Endometrium (tissue), 2 donors: ENCODE measurements around the gene ANAPC2.
A peak's percentile ranks its signal among the peaks of the same experiment; 100 is the strongest.

Experiments used
- FAIRE-seq: peaks from 2 replicates; lab custom pipeline; 2012; peaks lifted over from hg19 to GRCh38; lab: Jason Lieb, UNC
- donor health status: control.
- donor health status: control.

ANAPC2 gene

DNA sequence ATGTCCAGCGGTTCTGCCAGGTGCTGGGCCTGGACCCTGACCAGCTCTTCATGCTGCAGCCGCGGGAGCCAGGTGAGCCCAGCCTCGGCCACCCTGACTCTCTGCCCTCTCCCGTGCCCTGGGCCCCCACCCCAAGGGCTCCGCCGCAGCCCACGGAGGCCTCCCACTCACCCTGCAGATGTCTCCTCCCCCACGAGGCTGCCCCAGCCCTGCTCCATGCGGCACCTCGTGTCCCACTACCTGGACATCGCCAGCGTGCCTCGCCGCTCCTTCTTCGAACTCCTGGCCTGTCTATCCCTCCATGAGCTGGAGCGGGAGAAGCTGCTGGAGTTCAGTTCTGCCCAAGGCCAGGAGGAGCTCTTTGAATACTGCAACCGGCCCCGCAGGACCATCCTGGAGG is 26.3 kb upstream of the ANAPC2 start:
- FAIRE-seq: no peak

GRCh38 chr9:137213160-137214060 is 25.1 kb upstream of the ANAPC2 start:
- no peak for FAIRE-seq

DNA sequence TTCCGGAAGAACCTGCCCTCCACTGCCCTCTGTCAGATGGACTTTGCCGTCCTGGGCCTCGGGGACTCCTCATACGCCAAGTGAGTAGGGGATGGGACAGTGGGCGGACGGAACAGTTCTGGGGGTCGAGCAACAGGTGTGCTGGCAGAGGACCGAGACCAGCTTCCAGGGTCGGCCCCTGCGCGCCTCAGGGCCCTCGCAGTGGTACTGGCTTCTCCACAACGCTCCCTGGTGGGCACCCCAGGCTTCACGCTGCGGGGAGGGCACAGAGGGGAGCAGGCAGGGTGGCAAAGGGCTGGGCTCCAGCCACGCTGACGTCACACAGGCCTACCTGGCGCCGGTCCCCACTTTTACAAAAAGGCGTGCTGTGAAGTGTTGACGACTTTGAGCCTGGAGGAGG is 24.2 kb upstream of the ANAPC2 start:
- no peak for FAIRE-seq

DNA sequence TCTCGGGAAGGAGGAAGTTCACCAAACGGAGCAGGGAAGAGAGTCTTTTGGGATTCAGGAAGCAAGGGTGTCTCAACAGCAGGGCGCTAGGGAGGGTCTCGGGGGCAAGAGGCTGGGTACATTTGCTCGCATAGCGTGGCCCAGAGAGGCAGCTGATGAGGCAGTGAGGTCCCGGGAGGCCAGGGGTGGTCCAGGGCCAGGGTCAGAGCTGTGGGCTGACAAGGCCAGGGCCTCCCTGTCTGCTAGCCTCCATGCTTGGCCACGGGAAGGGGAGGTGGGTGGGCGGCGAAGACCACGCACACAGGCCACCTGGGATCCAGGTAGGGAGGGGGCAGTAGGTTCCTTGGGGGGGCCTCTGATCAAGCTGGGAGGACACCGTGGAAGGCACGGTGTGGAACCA is 23.2 kb upstream of the ANAPC2 start:
- no peak for FAIRE-seq

DNA sequence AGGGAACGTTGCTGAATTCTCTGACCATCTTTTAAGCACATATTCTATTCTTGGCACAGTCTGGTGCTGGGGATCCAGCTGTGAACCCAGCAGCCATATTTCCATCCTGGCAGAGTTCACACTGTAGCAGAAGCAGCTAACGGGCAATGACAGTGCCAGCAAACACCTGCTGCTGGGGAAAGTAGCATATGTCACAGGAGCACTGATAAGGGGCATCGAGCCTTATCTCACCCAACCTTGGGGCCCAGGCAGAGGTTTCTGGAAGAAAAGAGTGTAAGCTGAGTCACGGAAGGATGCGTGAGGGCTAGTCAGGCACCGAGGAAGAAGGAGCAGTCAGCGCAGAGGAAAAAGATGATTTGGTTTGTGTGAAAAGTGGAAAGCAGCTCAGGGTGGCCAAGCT is 18.2 kb upstream of the ANAPC2 start:
- FAIRE-seq: no peak

DNA sequence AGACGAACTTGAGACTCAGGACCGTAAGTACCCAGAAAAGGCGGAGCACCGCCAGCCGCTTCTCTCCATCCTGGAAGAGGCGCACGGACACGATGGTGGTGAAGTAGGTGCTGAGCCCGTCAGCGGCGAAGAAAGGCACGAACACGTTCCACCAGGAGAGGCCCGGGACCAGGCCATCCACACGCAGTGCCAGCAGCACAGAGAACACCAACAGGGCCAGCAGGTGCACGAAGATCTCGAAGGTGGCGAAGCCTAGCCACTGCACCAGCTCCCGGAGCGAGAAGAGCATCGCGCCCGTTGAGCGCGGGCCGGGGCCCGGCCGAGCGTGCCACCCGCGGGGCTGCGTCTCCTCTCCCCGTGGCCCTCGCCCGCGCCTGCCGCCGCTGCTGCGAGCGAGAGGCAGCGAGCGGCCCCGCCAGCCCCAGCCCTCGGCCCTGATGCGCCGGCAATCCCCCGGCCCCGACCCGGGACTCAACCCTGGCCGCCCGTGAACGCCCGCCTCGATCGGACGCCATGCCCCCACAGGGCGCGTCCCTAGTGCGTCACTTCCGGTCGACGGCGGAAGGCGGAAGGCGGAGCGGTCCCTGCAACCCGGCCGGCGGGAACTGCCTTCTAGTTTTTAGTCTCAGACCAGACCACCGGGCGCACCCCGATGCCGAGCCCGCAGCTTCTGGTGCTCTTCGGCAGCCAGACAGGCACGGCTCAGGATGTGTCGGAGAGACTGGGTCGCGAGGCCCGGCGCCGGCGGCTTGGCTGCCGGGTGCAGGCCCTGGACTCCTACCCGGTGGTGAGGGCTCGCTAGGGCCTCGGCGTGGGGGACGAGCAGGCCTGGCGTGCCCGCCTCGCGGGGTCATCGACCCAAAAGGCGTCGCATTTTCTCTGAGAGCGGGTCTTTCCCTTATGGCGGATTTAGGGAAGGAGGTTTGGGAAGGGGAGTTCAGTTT is 17.0 kb upstream of the ANAPC2 start, which contains the start of the genes NDOR1 and TMEM203:
TSS of gene NDOR1 (plus strand) at position 575 of the 944 bp plus-strand sequence. CDS start at position 653, 78 bp downstream.
TSS of gene TMEM203 (minus strand) at position 523 of the 944 bp plus-strand sequence. CDS start at position 289, 234 bp downstream.
- FAIRE-seq: no peak

GRCh38 chr9:137204731-137205125 is 16.4 kb upstream of the ANAPC2 start:
- no peak for FAIRE-seq

DNA sequence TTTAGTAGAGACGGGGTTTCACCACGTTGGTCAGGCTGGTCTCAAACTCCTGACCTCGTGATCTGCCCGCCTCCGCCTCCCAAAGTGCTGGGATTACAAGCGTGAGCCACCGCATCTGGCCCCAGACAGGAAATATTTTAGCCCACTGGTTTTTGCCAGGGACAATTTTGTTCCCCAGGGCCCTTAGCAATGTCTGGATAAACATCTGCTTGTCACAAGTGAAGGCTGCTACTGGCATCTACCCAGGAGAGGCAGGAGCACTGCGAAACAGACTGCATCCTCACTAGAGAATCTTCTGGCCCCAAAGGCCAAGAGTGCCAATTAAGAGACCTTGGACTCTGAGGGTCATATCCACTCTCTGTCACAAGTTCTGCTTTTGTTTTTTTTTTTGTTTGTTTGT is 14.6 kb upstream of the ANAPC2 start:
- FAIRE-seq: no peak

DNA sequence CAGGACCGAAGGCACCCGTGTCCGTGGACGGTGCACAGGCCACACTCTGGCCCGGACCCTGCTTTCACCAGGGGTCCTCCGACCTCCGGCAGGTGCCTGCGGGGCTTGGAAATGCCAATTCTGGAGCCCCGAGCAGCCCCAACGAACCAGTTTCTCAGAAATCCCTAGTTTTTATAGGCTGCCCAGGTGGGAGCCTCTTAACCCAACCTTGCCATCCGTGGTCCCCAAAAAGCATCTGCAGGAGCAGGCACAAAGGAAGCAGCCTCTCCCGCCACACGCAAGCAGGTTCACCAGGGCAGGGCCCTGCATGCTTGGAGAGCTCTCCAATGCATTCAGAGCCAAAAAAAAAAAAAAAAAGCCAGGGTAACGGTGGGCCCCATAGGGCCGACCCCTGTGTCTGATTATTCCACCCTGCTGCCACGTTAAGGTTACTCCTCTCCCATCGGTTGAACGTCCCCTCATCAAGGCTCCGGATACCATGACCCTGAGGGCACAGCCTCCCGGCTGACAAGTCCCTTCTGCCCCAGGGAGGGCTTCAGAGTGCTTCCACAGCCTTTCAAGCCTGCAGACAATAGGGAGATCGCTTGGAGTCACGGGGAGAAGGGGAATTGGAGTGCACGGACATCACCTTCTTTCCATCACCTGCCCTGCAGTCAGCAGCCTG is 13.0 kb upstream of the ANAPC2 start:
- no peak for FAIRE-seq

GRCh38 chr9:137200311-137201204 is 12.2 kb upstream of the ANAPC2 start, which contains the start of gene TPRN:
TPRN (minus strand) TSS chr9:137200741; CDS start chr9:137200711, 30 bp downstream.
- FAIRE-seq: peak; percentile 93

DNA sequence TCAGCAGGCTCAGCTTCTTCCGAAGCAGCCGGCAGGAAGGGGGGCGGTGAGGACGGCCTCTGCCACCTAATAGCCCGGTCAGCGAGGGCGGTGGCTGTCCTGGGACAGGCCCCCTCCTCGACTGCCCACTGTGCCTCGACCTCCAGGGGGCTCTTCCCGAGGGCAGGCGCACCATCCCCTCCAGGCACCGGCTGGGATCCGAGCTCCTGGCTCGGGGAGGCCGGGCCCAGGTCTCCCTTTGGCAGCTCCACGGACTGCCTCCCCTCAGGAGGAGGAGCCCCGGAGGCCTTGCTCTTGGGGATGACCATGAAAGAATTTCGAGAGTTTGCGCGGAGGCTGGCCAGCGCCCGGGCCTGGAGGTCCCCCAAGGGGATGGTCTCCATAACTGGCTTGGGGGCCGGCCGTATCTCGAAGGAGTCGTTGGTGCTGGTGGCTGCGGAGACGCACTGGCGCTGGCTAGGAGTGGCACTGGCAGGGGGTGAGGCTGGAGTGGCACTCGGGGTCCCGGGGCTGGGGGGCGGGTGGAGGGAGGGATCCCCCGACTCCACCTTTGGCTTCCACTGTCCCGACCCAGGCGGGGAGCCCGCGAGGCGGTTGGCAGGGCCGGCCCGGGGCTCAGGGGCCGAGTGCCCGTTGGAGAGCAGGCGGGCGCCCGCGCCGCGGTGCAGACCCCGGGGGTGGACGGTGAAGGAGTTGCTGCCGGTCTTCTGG is 11.2 kb upstream of the ANAPC2 start:
- FAIRE-seq: no peak

- no peak for FAIRE-seq
Measured at GRCh38 chr9:137198902-137199283, 10.5 kb upstream of the ANAPC2 start.

- FAIRE-seq: no peak
Measured at GRCh38 chr9:137198051-137198901, 9.9 kb upstream of the ANAPC2 start.

- no peak for FAIRE-seq
Measured at GRCh38 chr9:137195525-137196220, 7.3 kb upstream of the ANAPC2 start.

DNA sequence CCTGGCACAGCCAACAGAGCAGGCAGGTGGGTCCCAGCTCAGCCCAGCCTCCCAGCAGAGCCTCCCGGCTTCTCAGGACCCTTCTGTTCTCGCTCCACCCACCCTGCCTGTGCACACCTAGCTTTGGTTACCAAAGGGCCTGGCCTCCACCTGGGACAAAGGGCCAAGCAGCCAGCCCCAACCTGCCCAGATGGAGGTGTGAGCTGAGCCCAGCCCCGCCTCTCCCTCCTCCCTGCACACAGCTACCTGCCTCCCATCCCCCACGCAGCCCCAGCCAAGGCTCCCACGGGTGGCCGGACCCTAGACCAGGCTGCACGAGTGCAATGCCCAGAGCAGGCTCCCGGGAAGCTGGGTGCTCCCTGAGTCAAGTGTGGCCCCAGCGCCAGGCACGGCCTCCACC is 6.5 kb upstream of the ANAPC2 start:
- no peak for FAIRE-seq

- FAIRE-seq: no peak
Measured at GRCh38 chr9:137194388-137194787, 6.0 kb upstream of the ANAPC2 start.

DNA sequence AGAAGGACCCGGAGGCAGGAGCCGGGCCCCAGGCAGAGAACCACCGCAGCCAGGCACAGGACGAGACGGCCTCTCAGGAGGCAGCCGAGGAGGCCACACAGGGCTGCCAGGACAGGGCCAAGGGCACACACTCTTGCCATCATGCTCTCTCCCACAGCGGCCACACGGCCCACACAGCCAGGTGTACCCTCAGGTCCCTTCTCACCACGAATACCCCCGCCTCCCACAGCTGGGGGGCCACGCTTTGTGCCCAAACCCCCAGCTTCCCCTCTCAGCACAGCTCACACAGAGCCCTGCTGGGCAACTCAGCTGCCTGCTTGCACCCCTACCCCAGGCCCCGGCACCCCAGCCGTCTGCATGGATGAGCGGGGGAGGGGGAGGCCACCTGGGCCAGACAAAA is 5.4 kb upstream of the ANAPC2 start:
- FAIRE-seq: no peak

GRCh38 chr9:137192859-137193258 is 4.5 kb upstream of the ANAPC2 start:
- FAIRE-seq: no peak

DNA sequence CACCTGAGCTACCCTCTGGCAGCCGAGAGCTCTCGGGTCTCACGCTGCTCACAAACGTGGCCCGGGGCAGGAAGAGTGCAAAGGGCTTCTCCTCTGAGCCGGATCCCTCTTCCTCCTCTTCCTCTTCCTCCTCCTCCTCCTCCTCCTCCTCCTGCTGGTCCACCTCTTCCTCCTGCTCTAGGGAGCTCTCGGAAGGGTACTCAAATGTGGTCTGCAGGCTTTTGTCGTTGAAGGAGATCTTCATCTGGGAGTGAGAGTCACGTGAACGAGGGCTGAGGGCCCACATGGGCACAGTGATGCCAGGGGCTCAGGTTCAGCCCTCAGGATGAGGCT is 4.1 kb upstream of the ANAPC2 start:
- no peak for FAIRE-seq
